B cell (primary cell): Measurements from ENCODE around the gene MYG1.

Experiments
- EZH2 ChIP-seq: IDR thresholded peaks from 2 replicates; pipeline ENCODE4 v1.6.1; 2012; ENCODE audit warnings: borderline replicate concordance, low read depth, mild to moderate bottlenecking, moderate library complexity, low read length; ENCODE audit not compliant: insufficient read depth, poor library complexity, severe bottlenecking
- TF ChIP-seq, protein P1 (sequence below): fragments of 200-600 bp; IDR thresholded peaks from one replicate; pipeline ENCODE4 v1.8.0; 2022; ENCODE audit warnings: antibody characterized with exemption, mild to moderate bottlenecking

DNA sequence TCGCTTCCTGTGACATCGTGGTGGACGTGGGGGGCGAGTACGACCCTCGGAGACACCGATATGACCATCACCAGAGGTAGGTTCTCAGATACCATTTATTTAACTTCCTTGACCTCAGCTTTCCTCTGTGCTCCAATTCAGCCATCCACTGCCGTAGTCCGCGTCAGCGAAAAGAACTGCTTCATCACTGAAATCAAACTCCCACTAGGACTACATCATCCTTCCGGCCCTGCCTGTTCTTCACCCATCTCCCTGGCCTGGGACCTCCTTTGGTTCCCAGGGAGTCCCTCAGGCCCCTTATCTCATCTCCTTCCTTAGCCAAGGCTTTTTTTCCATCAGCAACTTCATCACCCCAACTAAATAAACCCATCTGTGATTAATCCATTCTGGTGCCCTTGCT is 692 bp downstream of the MYG1 start:
- TF ChIP-seq, protein P1, sequence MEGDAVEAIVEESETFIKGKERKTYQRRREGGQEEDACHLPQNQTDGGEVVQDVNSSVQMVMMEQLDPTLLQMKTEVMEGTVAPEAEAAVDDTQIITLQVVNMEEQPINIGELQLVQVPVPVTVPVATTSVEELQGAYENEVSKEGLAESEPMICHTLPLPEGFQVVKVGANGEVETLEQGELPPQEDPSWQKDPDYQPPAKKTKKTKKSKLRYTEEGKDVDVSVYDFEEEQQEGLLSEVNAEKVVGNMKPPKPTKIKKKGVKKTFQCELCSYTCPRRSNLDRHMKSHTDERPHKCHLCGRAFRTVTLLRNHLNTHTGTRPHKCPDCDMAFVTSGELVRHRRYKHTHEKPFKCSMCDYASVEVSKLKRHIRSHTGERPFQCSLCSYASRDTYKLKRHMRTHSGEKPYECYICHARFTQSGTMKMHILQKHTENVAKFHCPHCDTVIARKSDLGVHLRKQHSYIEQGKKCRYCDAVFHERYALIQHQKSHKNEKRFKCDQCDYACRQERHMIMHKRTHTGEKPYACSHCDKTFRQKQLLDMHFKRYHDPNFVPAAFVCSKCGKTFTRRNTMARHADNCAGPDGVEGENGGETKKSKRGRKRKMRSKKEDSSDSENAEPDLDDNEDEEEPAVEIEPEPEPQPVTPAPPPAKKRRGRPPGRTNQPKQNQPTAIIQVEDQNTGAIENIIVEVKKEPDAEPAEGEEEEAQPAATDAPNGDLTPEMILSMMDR: no peak
- TF ChIP-seq EZH2: no peak
